Left colon (tissue), 2 donors: ENCODE results near the gene CAMK2D. TPM values are rescaled to one million over a fixed set of nuclear protein-coding genes. Genes with fewer than 3 reads are reported as not detected.

Experiments used
- ATAC-seq: fragments of 200-7000 bp; cut with Tn5 transposase; one replicate; pipeline ENCODE4 v1.9.1; 2020; ENCODE audit warnings: mild to moderate bottlenecking, moderate library complexity
- DNase-seq, 2 donors: peaks; one replicate each; pipeline ENCODE4 v3.0.0-alpha.2; 2020
- intact Hi-C, 2 donors: fragments of 100-400 bp; cut with DNase I in 1 of 2; cut with micrococcal nuclease in 1 of 2; formaldehyde crosslinking; loops; one replicate each; pipeline versions ENCODE4 v1.11.2 to v1.14.0; 2022; cut with DNase I, micrococcal nuclease
- total RNA-seq, 2 donors: library from RNA; stranded (reverse); fragmentation: NEBNext Ultra II Directional; extraction: Animal tissue kit (Norgen Biotek cat#: 25700); gene quantifications; one replicate each; pipeline ENCODE4 v1.2.1, GENCODE V29; 2021
- donor health status: DM: no; HTN: no; CAD: no.
- donor health status: DM: yes; HTN: yes; CAD: no.

The CAMK2D gene
- total RNA-seq, 2 donors from 2014 or later, result 86.6 to 87.3 TPM

- no peak for ATAC-seq
- no peak for DNase-seq
- intact Hi-C loops, result no loop called here
Measured at GRCh38 chr4:113633467-113633866, 128.1 kb downstream of the CAMK2D start.

DNA sequence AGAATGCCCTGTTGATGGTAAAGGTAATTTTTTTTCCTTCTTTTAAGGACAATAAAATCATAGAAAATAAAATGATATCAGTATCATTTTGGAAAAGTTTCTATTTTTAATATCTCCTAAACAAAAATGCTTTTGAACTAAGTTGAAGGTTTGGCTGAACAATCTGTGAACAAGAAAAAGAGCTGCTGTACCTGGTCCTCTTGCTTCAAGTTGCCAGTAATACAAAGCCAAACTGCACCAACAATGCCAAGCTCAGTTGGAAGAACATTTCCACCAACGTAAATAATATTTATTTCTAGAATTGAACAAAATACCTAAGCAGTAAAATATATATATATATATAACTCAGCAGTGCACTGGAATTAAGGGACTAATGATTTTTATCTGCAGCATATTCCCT, 132.8 kb downstream of the CAMK2D start:
- intact Hi-C loops, result no loop called here
- DNase-seq (no peak), ATAC-seq (no peak)

DNA sequence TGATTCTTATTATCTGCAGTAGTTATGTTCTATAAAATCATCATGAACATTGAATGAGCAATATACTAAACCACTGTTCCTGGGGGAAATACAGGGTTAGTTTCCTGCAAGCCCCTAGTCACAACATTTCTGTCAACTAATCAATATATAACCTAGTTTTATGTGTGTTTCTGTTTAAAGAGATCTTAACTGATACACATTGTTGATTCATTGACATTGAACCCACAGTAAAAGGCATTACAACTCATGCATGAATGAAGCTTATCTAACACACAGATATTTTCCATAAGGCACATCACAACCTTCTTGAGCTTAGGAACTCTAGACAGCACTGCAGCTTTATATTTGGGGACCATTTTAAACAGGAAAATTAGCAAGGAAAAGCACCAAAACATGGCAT, 134.2 kb downstream of the CAMK2D start:
- DNase-seq (no peak), ATAC-seq (no peak)
- intact Hi-C loops, result no loop called here

GRCh38 chr4:113625902-113626301, 135.6 kb downstream of the CAMK2D start:
- intact Hi-C loops, result no loop called here

GRCh38 chr4:113623274-113623894, 138.2 kb downstream of the CAMK2D start:
- ATAC-seq (peak; percentile 60), DNase-seq (no peak)
- intact Hi-C loops, result no loop called here

More at GRCh38 chr4:113625902-113626301, 135.6 kb downstream of the CAMK2D start:
- ATAC-seq, result no peak
- DNase-seq, result no peak

DNA sequence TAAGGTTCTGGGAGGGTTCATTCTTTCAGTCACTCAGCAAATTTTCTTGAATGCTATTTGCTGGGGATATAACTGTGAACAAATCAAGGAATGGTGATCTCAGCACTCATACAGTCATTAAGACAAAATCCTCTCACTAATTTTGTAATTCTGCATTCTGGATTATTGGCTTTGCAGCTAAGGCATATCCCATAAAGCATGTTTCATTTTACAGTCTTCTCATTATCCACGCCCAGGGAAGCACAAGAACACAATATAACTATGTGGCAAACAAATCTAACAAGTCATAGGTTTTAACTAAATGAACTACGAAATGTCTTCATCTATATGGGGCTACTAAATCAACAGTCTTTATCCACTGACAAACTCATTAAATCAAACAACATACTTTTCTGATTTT, 139.9 kb downstream of the CAMK2D start:
- peak; percentile 79 for ATAC-seq
- intact Hi-C loops, result no loop called here
- no peak for DNase-seq

- ATAC-seq (no peak), DNase-seq (no peak)
- intact Hi-C loops, result no loop called here
Measured at GRCh38 chr4:113620032-113620431, 141.5 kb downstream of the CAMK2D start.

DNA sequence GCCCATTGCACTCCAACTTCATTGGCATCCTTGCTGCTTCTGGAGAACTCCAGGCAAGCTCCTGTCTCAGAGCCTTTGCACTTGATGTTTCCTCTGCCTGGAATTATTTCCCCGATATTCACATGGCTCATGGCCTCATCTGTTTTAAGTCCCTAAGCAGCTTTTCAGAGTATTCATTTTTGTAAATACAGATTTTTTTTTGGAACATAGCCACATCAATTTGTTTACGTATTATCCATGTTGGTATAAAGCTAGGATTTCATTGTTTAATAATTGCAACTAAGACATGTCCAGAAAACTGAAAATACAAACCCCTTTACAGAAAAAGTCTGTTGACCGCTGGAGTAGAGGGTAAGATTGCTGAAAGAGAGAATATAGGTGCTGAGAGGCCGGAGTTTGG, 142.0 kb downstream of the CAMK2D start:
- DNase-seq (no peak), ATAC-seq (no peak)
- intact Hi-C loops, result no loop called here

GRCh38 chr4:113618205-113618604, 143.3 kb downstream of the CAMK2D start:
- intact Hi-C loops, result no loop called here
- DNase-seq (no peak), ATAC-seq (no peak)

DNA sequence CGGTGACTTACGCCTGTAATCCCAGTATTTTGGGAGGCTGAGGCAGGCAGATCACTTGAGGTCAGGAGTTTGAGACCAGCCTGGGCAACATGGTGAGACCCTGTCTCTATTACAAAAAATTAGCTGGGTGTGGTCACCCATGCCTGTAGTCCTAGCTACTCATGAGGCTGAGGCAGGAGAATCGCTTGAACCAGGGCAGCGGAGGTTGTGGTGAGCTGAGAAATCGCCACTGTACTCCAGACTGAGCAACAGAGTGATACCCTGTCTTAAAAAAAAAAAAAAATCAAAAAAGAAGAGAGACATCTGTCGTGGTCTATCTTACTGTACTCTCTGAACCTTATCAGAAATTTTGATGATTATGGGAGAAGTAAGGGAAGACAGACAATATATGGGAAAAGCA, 144.3 kb downstream of the CAMK2D start:
- no peak for DNase-seq
- ATAC-seq, result no peak
- intact Hi-C loops, result no loop called here

GRCh38 chr4:113616443-113616842, 145.1 kb downstream of the CAMK2D start:
- ATAC-seq (no peak), DNase-seq (no peak)
- intact Hi-C loops, result no loop called here

- intact Hi-C loops, result no loop called here
- no peak for DNase-seq
- ATAC-seq, result no peak
Measured at GRCh38 chr4:113614414-113614813, 147.1 kb downstream of the CAMK2D start.

GRCh38 chr4:113613503-113613902, 148.0 kb downstream of the CAMK2D start:
- intact Hi-C loops, result no loop called here
- ATAC-seq, result no peak
- no peak for DNase-seq

- intact Hi-C loops, result no loop called here
- ATAC-seq (no peak), DNase-seq (no peak)
Measured at GRCh38 chr4:113610537-113610936, 151.0 kb downstream of the CAMK2D start.

DNA sequence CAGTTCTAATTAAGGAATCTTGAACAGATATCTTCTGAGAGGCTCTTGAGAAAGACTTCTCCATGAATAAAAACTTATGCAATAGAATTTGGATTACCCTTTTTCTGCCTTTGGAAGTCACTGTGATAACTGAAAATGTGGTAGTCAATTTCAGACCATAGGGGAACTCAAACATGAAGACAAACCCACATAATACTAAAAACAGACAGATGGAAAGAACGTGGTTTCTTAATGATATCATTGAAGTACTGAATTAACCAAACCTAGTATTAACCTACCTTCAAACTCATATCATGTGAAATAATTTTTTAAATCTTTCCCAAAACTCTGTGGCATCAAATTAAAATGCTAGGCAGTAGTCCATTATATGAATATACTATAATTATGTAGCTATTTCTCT, 153.5 kb downstream of the CAMK2D start:
- intact Hi-C loops, result no loop called here
- DNase-seq, result no peak
- no peak for ATAC-seq

- ATAC-seq (no peak), DNase-seq (no peak)
- intact Hi-C loops, result no loop called here
Measured at GRCh38 chr4:113607147-113607720, 154.3 kb downstream of the CAMK2D start.

DNA sequence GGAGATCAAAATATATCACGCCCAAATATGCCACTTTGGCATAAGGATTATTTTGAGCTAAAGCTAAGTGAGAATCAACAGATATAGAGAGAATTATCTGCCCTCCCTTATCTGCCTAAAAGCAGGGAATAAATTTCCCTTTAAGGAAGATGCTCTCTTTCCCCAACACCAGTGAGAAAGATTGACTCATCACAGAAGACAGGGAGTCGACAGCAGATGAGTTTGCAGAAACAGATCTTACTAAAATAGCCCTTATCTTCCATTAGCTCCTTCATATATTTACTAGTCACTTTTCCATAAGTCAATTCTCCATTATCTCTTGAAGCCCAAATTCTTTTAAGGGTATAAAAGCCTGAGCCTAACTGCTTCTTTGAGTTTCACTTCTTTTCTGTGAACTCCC, 156.6 kb downstream of the CAMK2D start:
- DNase-seq (no peak), ATAC-seq (no peak)
- intact Hi-C loops, result no loop called here

DNA sequence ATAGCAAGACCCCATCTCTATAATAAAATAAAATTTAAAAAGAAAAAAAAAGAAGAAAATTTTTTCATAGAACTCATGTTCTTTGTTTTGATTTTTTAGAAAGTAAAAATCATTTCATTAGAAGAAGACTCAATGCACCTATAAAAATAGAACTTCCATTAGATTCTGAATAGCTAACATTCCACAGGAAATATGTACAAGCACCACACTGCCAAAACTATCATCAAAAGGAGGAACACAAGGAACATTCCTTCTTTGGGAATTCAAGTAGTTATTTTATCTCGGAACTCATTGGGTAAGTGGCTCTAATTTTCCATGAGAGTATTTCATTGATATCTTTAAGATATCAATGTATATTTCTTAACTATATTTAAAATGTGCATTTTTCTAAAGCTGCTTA, 157.6 kb downstream of the CAMK2D start:
- intact Hi-C loops, result no loop called here
- ATAC-seq (no peak), DNase-seq (no peak)

GRCh38 chr4:113602646-113603228, 158.8 kb downstream of the CAMK2D start:
- no peak for DNase-seq
- ATAC-seq, result no peak
- intact Hi-C loops, result no loop called here

- no peak for DNase-seq
- intact Hi-C loops, result no loop called here
- no peak for ATAC-seq
Measured at GRCh38 chr4:113601636-113602035, 159.9 kb downstream of the CAMK2D start.

- ATAC-seq (no peak), DNase-seq (no peak)
- intact Hi-C loops, result no loop called here
Measured at GRCh38 chr4:113596396-113596795, 165.1 kb downstream of the CAMK2D start.
